SK-N-MC (cell line): ENCODE data around the gene ITSN1.

Source experiments
- DNase-seq: peaks from one replicate; pipeline ENCODE4 v3.0.0-alpha.2; 2011; ENCODE audit warnings: low read depth, low spot score
- H3K27ac ChIP-seq: fragments of 200-600 bp; sonication (generic); 2 replicates; pipeline ENCODE4 v1.5.1; 2016; ENCODE audit warnings: mixed run types
- H3K36me3 ChIP-seq: fragments of 200-600 bp; sonication (generic); 2 replicates; pipeline ENCODE4 v1.6.1; 2017; ENCODE audit warnings: antibody characterized with exemption, low read length, mixed read lengths; ENCODE audit not compliant: insufficient read depth
- H3K4me3 ChIP-seq: fragments of 200-600 bp; sonication (generic); 2 replicates; pipeline ENCODE4 v1.5.1; 2016
- H3K9ac ChIP-seq: fragments of 200-600 bp; sonication (generic); 2 replicates; pipeline ENCODE4 v1.8.0; 2017; ENCODE audit warnings: mixed run types, mixed read lengths; ENCODE audit not compliant: insufficient read length
- H3K9me3 ChIP-seq: fragments of 200-600 bp; sonication (generic); 2 replicates; pipeline ENCODE4 v1.6.1; 2017; ENCODE audit warnings: low read depth, mild to moderate bottlenecking, antibody characterized with exemption, low read length, moderate library complexity, mixed read lengths
- EZH2 ChIP-seq: fragments of 200-600 bp; sonication (generic); IDR thresholded peaks from one replicate; pipeline ENCODE4 v1.6.1; 2017; ENCODE audit warnings: antibody characterized with exemption
- FOXP2 ChIP-seq: optimal IDR thresholded peaks from 2 replicates; pipeline ENCODE3; 2011; ENCODE audit warnings: mild to moderate bottlenecking, moderate library complexity; ENCODE audit not compliant: insufficient read depth; ENCODE audit errors: extremely low read length, control extremely low read depth
- POLR2AphosphoS5 ChIP-seq: IDR thresholded peaks from 2 replicates; pipeline ENCODE4 v1.6.1; 2012; ENCODE audit warnings: mild to moderate bottlenecking, low read depth, low read length, borderline replicate concordance

ITSN1 gene

DNA sequence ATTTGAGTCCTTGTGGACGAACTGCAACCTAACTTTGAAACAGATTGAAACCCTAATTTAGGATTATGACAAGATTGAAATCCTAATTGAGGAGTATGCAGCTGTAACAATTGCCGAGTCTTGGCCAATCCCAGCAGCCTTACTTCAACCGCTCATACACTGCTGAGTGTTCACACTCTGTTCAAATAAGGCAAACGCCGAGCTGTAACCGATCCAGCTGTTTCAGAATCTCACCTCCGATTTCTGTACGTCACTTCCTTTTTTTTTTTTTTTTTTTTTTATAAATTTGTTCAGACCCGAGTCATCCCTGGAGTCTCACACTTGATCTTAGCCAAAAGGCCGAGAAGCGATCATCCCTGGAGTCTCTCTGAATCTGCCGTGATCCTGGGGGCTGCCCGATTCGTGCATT is 295.6 kb downstream of the ITSN1 start:
- H3K9ac ChIP-seq = no peak overlapping the region
- no peak overlapping the region for H3K27ac ChIP-seq
- TF ChIP-seq EZH2 (no peak), POLR2AphosphoS5 (no peak), FOXP2 (no peak)

GRCh38 chr21:33938381-33938780 is 296.1 kb downstream of the ITSN1 start:
- Histone ChIP-seq H3K36me3 (peaks cover 4% of the 10 kb centered on the region; the same call in 1 of the 2 replicates), H3K27ac (no peak overlapping the region), H3K4me3 (no peak overlapping the region), H3K9ac (no peak overlapping the region), H3K9me3 (no peaks in the 10 kb centered on the region)
- TF ChIP-seq POLR2AphosphoS5 (no peak), EZH2 (no peak), FOXP2 (no peak)
- no peak for DNase-seq

More for the DNA sequence above, 295.6 kb downstream of the ITSN1 start:
- H3K9me3 ChIP-seq = no peaks in the 10 kb centered on the region
- H3K36me3 ChIP-seq = peaks cover 3% of the 10 kb centered on the region; the same call in 1 of the 2 replicates
- H3K4me3 ChIP-seq = no peak overlapping the region
- DNase-seq = no peak

DNA sequence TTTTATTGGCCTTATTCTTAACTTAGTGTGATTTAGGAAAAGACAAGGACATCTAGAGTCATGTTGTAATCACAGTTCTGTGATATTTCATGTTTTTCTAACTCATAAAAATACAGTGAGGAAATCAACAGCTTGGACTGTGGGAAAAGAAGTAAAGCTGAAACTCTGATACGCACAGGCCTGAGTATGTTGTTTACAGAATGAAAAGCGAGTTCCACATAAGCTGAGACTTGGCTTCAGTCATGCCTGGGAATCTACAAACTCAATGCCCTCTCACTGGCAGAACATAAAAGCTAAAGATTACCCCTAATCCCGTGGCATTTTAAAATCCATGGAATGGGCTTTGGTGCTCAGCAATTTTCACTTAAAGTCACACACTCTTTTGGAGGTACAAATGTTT is 296.9 kb downstream of the ITSN1 start:
- Histone ChIP-seq H3K9ac (no peak overlapping the region), H3K36me3 (peaks cover 7% of the 10 kb centered on the region; the same call in 1 of the 2 replicates), H3K4me3 (no peak overlapping the region), H3K27ac (no peak overlapping the region), H3K9me3 (no peaks in the 10 kb centered on the region)
- TF ChIP-seq EZH2 = no peak
- no peak for TF ChIP-seq POLR2AphosphoS5
- no peak for DNase-seq

- H3K36me3 ChIP-seq = peaks cover 7% of the 10 kb centered on the region
- no peak overlapping the region for H3K9ac ChIP-seq
- no peak overlapping the region for H3K27ac ChIP-seq
- H3K4me3 ChIP-seq = no peak overlapping the region
- no peaks in the 10 kb centered on the region; the same call in 1 of the 2 replicates for H3K9me3 ChIP-seq
- DNase-seq = no peak
- TF ChIP-seq POLR2AphosphoS5 = no peak
- TF ChIP-seq FOXP2 = no peak
- no peak for TF ChIP-seq EZH2
Measured at GRCh38 chr21:33940164-33940880, 298.0 kb downstream of the ITSN1 start.

GRCh38 chr21:33940881-33941245 is 298.6 kb downstream of the ITSN1 start:
- H3K27ac ChIP-seq = no peak overlapping the region
- H3K4me3 ChIP-seq = no peak overlapping the region
- peaks cover 7% of the 10 kb centered on the region for H3K36me3 ChIP-seq
- no peak overlapping the region for H3K9ac ChIP-seq
- no peaks in the 10 kb centered on the region; the same call in 1 of the 2 replicates for H3K9me3 ChIP-seq
- TF ChIP-seq EZH2 (no peak), POLR2AphosphoS5 (no peak), FOXP2 (no peak)
- no peak for DNase-seq

DNA sequence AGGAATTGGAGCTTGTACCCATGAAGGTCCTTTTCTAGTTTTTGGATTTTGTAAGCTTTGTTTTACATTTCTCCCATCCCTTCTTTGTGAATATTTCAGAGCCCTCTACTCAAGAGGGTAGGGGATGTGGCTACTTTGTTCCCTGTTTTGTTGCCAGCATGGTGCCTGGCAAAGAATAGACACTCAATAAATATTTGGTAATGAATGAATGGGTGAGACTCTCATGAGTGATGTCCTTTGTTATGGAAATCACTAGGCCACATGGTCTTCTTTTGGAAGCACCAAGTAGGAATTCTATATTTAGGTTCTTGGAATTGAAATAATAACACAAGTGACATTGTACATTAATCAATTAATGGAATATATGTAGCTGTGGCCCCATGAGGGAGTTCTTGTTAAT is 300.1 kb downstream of the ITSN1 start:
- no peak overlapping the region for H3K9ac ChIP-seq
- peaks cover 7% of the 10 kb centered on the region for H3K36me3 ChIP-seq
- no peak overlapping the region for H3K4me3 ChIP-seq
- DNase-seq = no peak
- H3K27ac ChIP-seq = no peak overlapping the region
- no peaks in the 10 kb centered on the region; the same call in 1 of the 2 replicates for H3K9me3 ChIP-seq
- TF ChIP-seq POLR2AphosphoS5 = no peak
- no peak for TF ChIP-seq EZH2
- no peak for TF ChIP-seq FOXP2

DNA sequence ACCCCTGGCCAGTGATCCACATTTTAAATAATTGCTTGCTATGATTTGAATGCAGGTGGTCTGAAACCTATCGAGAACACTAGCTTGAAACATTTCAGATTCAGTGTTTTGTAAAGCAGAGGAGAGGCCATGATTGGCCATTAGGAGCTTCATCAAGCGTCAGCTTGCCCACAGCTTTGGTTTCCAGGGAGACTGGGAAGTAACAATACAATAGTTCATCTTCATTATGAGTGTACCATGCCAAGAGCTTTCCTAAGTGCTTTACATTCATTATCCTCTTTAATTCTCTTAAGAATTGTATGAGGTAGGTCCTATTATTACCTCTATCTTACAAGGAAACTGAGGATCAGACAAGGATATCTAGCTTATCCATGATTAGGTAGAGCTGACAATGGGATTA is 301.0 kb downstream of the ITSN1 start:
- H3K9ac ChIP-seq = no peak overlapping the region
- H3K4me3 ChIP-seq = no peak overlapping the region
- H3K27ac ChIP-seq = no peak overlapping the region
- TF ChIP-seq FOXP2 = no peak
- TF ChIP-seq EZH2 = no peak
- TF ChIP-seq POLR2AphosphoS5 = no peak
- no peak for DNase-seq
- H3K9me3 ChIP-seq = no peaks in the 10 kb centered on the region; the same call in 1 of the 2 replicates
- peaks cover 7% of the 10 kb centered on the region for H3K36me3 ChIP-seq

GRCh38 chr21:33944185-33944763 is 302.0 kb downstream of the ITSN1 start:
- H3K27ac ChIP-seq = no peak overlapping the region
- H3K36me3 ChIP-seq = peaks cover 7% of the 10 kb centered on the region
- H3K9ac ChIP-seq = no peak overlapping the region
- no peak for DNase-seq
- no peaks in the 10 kb centered on the region; the same call in 1 of the 2 replicates for H3K9me3 ChIP-seq
- no peak for TF ChIP-seq EZH2
- no peak for TF ChIP-seq FOXP2
- H3K4me3 ChIP-seq = no peak overlapping the region

DNA sequence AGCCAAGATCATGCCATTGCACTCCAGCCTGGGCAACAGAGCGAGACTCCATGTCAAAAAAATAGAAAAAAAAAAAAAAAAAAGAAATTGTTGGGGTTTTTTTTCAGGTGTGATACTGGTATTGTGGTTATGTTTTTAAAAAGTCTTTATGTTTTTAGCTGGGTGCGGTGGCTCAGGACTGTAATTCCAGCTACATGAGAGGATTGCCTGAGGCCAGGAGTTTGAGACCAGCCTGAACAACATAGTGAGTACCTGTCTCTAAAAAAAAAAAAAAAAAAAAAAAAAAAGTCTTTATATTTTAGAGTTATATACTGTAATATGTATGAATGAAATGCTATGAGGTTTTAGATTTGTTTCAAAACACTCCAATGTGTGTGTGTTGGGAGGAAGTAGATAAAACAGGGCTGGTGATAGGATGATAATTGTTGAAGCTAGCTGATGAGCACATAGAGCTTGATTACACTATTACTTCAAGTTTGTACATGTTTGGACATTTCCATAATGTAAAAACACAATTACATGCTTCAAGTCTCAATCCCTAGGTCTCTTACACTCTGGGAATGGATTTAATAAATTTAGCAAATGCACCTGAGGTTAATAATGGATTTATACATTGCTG is 303.5 kb downstream of the ITSN1 start:
- no peak overlapping the region for H3K27ac ChIP-seq
- no peak for TF ChIP-seq POLR2AphosphoS5
- no peak for TF ChIP-seq EZH2
- no peak for TF ChIP-seq FOXP2
- no peak overlapping the region for H3K4me3 ChIP-seq
- H3K9me3 ChIP-seq = no peaks in the 10 kb centered on the region; the same call in 1 of the 2 replicates
- DNase-seq = no peak
- H3K9ac ChIP-seq = no peak overlapping the region
- H3K36me3 ChIP-seq = peaks cover 7% of the 10 kb centered on the region
